ENCODE measurements around the gene CPT1C.
A peak's percentile ranks its signal among the peaks of the same experiment; 100 is the strongest.

Gene CPT1C

GRCh38 chr19:49752701-49753100, 61.8 kb downstream of the CPT1C start:
- no peaks in the 10 kb centered on the region for H3K36me3 ChIP-seq (ENCODE audit: insufficient read depth, low read depth, low read length)
- H3K9ac ChIP-seq (ENCODE audit: low read depth, low read length) = no peak overlapping the region
- no peaks in the 10 kb centered on the region for H3K9me3 ChIP-seq (ENCODE audit: insufficient read depth, low read depth, low read length)
- no peaks in the 10 kb centered on the region; the same call in 1 of the 2 replicates for H3K27me3 ChIP-seq (ENCODE audit: insufficient read depth, low read length)
- no peak overlapping the region for H3K4me3 ChIP-seq (ENCODE audit: low read length)
- H3K4me1 ChIP-seq (ENCODE audit: insufficient read depth, low read length) = no peaks in the 10 kb centered on the region
- no peak overlapping the region for H3K27ac ChIP-seq (ENCODE audit: low read length)

GRCh38 chr19:49755956-49756355, 65.0 kb downstream of the CPT1C start:
- Histone ChIP-seq H3K9ac (ENCODE audit: low read depth, low read length) (no peak overlapping the region), H3K36me3 (ENCODE audit: insufficient read depth, low read depth, low read length) (no peaks in the 10 kb centered on the region), H3K27ac (ENCODE audit: low read length) (no peak overlapping the region), H3K4me1 (ENCODE audit: insufficient read depth, low read length) (no peaks in the 10 kb centered on the region), H3K9me3 (ENCODE audit: insufficient read depth, low read depth, low read length) (no peaks in the 10 kb centered on the region), H3K27me3 (ENCODE audit: insufficient read depth, low read length) (no peaks in the 10 kb centered on the region; the same call in 1 of the 2 replicates), H3K4me3 (ENCODE audit: low read length) (no peak overlapping the region)

- Histone ChIP-seq H3K4me3 (ENCODE audit: low read length) (no peak overlapping the region), H3K27ac (ENCODE audit: low read length) (no peak overlapping the region), H3K9ac (ENCODE audit: low read depth, low read length) (peak overlapping the region; percentile 37; the same call in 1 of the 2 replicates), H3K27me3 (ENCODE audit: insufficient read depth, low read length) (no peaks in the 10 kb centered on the region; the same call in 1 of the 2 replicates), H3K4me1 (ENCODE audit: insufficient read depth, low read length) (no peaks in the 10 kb centered on the region), H3K9me3 (ENCODE audit: insufficient read depth, low read depth, low read length) (no peaks in the 10 kb centered on the region), H3K36me3 (ENCODE audit: insufficient read depth, low read depth, low read length) (no peaks in the 10 kb centered on the region)
Measured at GRCh38 chr19:49758292-49758691, 67.4 kb downstream of the CPT1C start.

GRCh38 chr19:49761249-49761624, 70.3 kb downstream of the CPT1C start:
- H3K27me3 ChIP-seq (ENCODE audit: insufficient read depth, low read length) = no peaks in the 10 kb centered on the region; the same call in 1 of the 2 replicates
- no peak overlapping the region for H3K4me3 ChIP-seq (ENCODE audit: low read length)
- H3K36me3 ChIP-seq (ENCODE audit: insufficient read depth, low read depth, low read length) = no peaks in the 10 kb centered on the region
- no peak overlapping the region for H3K27ac ChIP-seq (ENCODE audit: low read length)
- H3K4me1 ChIP-seq (ENCODE audit: insufficient read depth, low read length) = peaks cover 3% of the 10 kb centered on the region; the same call in 1 of the 2 replicates
- H3K9ac ChIP-seq (ENCODE audit: low read depth, low read length) = no peak overlapping the region
- H3K9me3 ChIP-seq (ENCODE audit: insufficient read depth, low read depth, low read length) = no peaks in the 10 kb centered on the region

GRCh38 chr19:49761625-49762311, 70.9 kb downstream of the CPT1C start:
- Histone ChIP-seq H3K9ac (ENCODE audit: low read depth, low read length) (no peak overlapping the region), H3K4me3 (ENCODE audit: low read length) (no peak overlapping the region), H3K36me3 (ENCODE audit: insufficient read depth, low read depth, low read length) (no peaks in the 10 kb centered on the region), H3K4me1 (ENCODE audit: insufficient read depth, low read length) (peaks cover 3% of the 10 kb centered on the region; the same call in 1 of the 2 replicates), H3K27me3 (ENCODE audit: insufficient read depth, low read length) (no peaks in the 10 kb centered on the region; the same call in 1 of the 2 replicates), H3K9me3 (ENCODE audit: insufficient read depth, low read depth, low read length) (no peaks in the 10 kb centered on the region), H3K27ac (ENCODE audit: low read length) (no peak overlapping the region)

- Histone ChIP-seq H3K27me3 (ENCODE audit: insufficient read depth, low read length) (no peaks in the 10 kb centered on the region), H3K9me3 (ENCODE audit: insufficient read depth, low read depth, low read length) (no peaks in the 10 kb centered on the region), H3K36me3 (ENCODE audit: insufficient read depth, low read depth, low read length) (no peaks in the 10 kb centered on the region), H3K4me1 (ENCODE audit: insufficient read depth, low read length) (peaks cover 3% of the 10 kb centered on the region; the same call in 1 of the 2 replicates), H3K9ac (ENCODE audit: low read depth, low read length) (no peak within 1 kb of the TSS), H3K4me3 (ENCODE audit: low read length) (no peak within 1 kb of the TSS), H3K27ac (ENCODE audit: low read length) (no peak within 1 kb of the TSS)
Measured at GRCh38 chr19:49763230-49763629, 72.3 kb downstream of the CPT1C start, which contains the start of gene TSKS. Gene TSKS (minus strand): TSS chr19:49763306. CDS start chr19:49763247, 59 bp downstream.

Data from iPS-20b (cell line).